SJSA1 (cell line): Measurements from ENCODE around the gene MAD1L1. TPM values are rescaled to one million over a fixed set of nuclear protein-coding genes. Genes with fewer than 3 reads are reported as not detected.
A peak's percentile ranks its signal among the peaks of the same experiment; 100 is the strongest.
"Not testable (repeated sequence)": the region's sequence is repeated elsewhere in the genome, so short reads cannot be mapped to it uniquely, and the experiment has no call there.

Experiments used
- DNase-seq, 2 experiments: peaks; one replicate each; pipeline ENCODE4 v3.0.0-alpha.2; 2015 to 2020; ENCODE audit warnings: low spot score in 2 of 2, low read depth in 1 of 2
- H3K27ac ChIP-seq: fragments of 250-450 bp; sonication (Bioruptor Pico); 2 replicates; pipeline ENCODE4 v1.5.1; 2020; ENCODE audit warnings: mild to moderate bottlenecking, moderate library complexity
- H3K27me3 ChIP-seq: fragments of 250-450 bp; sonication (Bioruptor Pico); replicated peaks from 2 replicates; pipeline ENCODE4 v1.5.1; 2020; ENCODE audit warnings: mild to moderate bottlenecking, moderate library complexity
- H3K36me3 ChIP-seq: fragments of 250-450 bp; sonication (Bioruptor Pico); 2 replicates; pipeline ENCODE4 v1.5.1; 2020; ENCODE audit warnings: mild to moderate bottlenecking
- H3K4me1 ChIP-seq: fragments of 250-450 bp; sonication (Bioruptor Pico); replicated peaks from 2 replicates; pipeline ENCODE4 v1.6.1; 2021; ENCODE audit warnings: mild to moderate bottlenecking
- H3K4me3 ChIP-seq: fragments of 250-450 bp; sonication (Bioruptor Pico); 2 replicates; pipeline ENCODE4 v1.5.1; 2020; ENCODE audit warnings: mild to moderate bottlenecking
- H3K9me3 ChIP-seq: fragments of 250-450 bp; sonication (Bioruptor Pico); replicated peaks from 2 replicates; pipeline ENCODE4 v1.5.1; 2020; ENCODE audit warnings: mild to moderate bottlenecking
- total RNA-seq: library from RNA; depleted of rRNA; stranded (reverse); fragments of >200 nt; shearing (Covaris generic); gene quantifications from 2 replicates; pipeline ENCODE4 v1.2.3, GENCODE V29; 2014

Gene MAD1L1
- total RNA-seq, 1 experiment from 2014 or later, result 44.0 TPM

DNA sequence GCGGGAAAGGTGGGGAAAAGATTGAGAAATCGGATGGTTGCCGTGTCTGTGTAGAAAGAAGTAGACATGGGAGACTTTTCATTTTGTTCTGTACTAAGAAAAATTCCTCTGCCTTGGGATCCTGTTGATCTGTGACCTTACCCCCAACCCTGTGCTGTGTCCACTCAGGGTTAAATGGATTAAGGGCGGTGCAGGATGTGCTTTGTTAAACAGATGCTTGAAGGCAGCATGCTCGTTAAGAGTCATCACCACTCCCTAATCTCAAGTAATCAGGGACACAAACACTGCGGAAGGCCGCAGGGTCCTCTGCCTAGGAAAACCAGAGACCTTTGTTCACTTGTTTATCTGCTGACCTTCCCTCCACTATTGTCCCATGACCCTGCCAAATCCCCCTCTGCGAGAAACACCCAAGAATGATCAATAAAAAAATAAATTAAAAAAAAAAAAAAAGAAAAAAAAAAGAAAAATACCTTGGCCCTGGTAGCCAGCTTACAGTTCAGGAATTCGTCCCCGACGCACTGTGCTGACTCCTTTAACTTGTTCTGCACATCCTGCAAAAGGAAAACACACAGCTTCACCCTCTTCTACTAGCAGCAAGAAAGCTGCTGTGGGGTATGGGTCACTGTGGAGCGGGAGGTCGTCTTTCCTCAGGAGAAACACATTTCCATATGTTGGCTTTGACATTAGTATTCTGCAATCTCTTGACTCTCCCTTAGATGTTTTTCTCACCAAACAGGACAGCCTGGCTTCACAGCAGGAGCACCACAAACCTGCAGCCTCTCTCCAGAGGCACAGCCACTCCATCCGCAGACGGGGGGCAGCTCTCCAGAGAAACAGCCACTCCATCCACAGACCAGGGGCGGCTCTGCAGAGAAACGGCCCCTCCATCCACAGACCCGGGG lies 36.6 kb upstream of the MAD1L1 start:
- peaks cover 24% of the 10 kb centered on the region for H3K4me1 ChIP-seq
- not testable (repeated sequence) for DNase-seq, H3K27me3 ChIP-seq, H3K27ac ChIP-seq, H3K4me3 ChIP-seq, H3K9me3 ChIP-seq
- peaks cover 32% of the 10 kb centered on the region for H3K36me3 ChIP-seq

DNA sequence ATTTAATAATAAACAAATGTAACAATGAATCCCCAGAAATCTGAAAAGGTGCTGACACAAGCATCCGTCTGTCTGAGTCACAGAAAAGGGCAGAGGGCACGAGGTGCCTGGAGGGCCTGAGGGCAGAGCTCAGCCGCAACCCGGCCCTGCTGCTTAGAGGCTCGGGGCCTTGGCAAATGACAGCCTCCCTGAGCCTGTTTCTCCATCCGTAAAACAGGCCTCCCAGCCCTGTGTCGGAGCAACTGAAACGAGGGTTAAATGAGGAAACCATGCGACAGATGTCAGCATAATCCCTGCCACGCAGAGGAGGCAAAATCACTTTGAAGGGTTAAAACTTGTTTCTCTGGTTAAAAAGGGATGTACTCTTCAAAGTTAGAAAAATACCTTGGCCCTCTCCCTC lies 34.2 kb upstream of the MAD1L1 start:
- DNase-seq, result peak; percentile 77 to 78
- Histone ChIP-seq H3K4me1 (peaks cover 24% of the 10 kb centered on the region), H3K36me3 (peaks cover 42% of the 10 kb centered on the region), H3K9me3 (no peaks in the 10 kb centered on the region), H3K4me3 (no peak overlapping the region), H3K27ac (no peak overlapping the region; the same call in 1 of the 2 replicates), H3K27me3 (no peaks in the 10 kb centered on the region)

DNA sequence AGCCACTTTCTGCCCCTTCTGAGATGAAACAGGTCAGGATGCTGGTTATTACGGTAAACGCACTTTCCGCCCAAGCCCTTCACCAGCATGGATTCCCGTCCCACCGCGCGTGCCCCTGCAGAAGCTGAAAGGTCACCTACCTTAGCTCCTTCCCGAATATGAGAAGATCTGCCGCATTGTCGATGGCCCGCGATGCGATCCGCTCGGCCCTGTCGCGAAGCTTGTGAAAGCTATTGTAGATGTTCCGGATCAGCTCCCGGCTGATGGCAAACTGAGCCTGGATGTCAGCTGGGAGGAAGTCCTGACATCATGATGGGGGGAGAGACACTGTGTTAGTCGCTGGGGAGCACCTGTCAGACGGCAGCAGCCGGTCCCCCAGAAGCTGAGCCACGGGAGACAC lies 31.4 kb upstream of the MAD1L1 start:
- Histone ChIP-seq H3K36me3 (peaks cover 32% of the 10 kb centered on the region), H3K27ac (no peak overlapping the region), H3K4me3 (no peak overlapping the region), H3K27me3 (no peaks in the 10 kb centered on the region), H3K9me3 (no peaks in the 10 kb centered on the region), H3K4me1 (peaks cover 19% of the 10 kb centered on the region)
- no peak for DNase-seq

DNA sequence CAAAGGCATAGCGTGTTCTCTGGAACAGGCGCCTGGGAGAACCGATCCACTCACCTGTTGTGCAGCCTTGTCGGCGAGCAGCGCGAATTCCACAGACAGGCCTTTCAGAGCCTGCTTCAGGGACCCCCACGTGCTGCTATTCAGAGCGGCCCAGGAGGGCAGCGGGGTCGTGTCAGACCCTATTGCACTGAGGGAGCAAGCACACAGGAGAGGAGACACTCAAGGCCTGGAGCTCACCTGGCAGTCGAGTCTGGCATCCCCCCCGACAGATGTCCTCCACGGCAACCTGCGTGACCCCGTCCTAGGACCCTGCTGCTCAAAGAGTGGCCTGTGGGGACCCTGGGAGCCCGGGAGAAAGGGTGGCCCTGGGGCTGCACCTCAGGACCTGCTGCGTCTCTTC lies 30.4 kb upstream of the MAD1L1 start:
- H3K27ac ChIP-seq, result no peak overlapping the region
- DNase-seq, result no peak

DNA sequence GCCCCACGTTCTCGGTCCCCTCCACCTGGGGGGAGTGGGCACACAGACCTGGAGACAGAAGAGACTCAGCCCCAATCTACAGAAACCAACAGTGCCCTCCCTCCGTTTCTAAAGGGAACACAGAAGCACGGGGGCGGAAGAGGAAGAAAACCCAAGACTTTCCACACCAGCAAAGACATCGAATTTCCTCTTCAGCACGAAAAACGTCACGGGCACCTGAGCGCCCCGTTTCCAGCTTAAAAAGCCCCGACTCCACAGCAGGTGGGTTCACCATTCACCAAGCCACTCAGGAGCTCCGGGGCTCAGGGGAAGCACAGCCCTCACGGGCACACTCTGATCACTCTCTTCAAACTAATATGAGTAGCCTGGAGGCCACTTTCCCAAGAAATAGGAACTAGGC lies 28.9 kb upstream of the MAD1L1 start:
- no peak for DNase-seq

More for the DNA sequence above, 30.4 kb upstream of the MAD1L1 start:
- no peaks in the 10 kb centered on the region for H3K9me3 ChIP-seq
- no peak overlapping the region for H3K4me3 ChIP-seq
- no peaks in the 10 kb centered on the region for H3K27me3 ChIP-seq
- H3K36me3 ChIP-seq, result peaks cover 35% of the 10 kb centered on the region
- peaks cover 19% of the 10 kb centered on the region for H3K4me1 ChIP-seq

DNA sequence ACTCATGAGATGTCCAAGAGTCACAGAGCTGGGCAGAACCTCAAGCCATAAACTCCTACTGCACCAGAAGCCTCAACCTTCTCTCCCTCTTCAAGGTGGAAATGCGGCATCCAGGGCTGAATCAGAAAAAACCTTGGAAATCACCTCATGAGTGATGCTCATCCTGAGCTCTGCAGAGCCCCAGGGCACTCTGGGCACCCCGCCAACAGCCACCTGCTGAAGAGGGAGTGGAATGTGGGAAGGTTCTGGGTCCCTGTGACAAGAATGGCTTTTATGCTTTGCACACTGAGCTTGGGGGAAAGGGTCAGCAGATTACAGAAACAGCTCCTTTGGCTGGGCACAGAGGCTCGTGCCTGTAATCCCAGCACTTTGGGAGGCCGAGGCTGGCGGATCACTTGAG lies 28.1 kb upstream of the MAD1L1 start:
- H3K27ac ChIP-seq, result no peak overlapping the region
- H3K9me3 ChIP-seq, result no peaks in the 10 kb centered on the region
- H3K4me1 ChIP-seq, result peaks cover 6% of the 10 kb centered on the region
- H3K4me3 ChIP-seq, result no peak overlapping the region
- no peaks in the 10 kb centered on the region for H3K27me3 ChIP-seq
- no peak for DNase-seq
- peaks cover 52% of the 10 kb centered on the region for H3K36me3 ChIP-seq

More for the DNA sequence above, 28.9 kb upstream of the MAD1L1 start:
- H3K27me3 ChIP-seq, result no peaks in the 10 kb centered on the region
- H3K9me3 ChIP-seq, result no peaks in the 10 kb centered on the region
- no peak overlapping the region for H3K4me3 ChIP-seq
- H3K36me3 ChIP-seq, result peaks cover 45% of the 10 kb centered on the region
- H3K4me1 ChIP-seq, result peaks cover 14% of the 10 kb centered on the region
- no peak overlapping the region for H3K27ac ChIP-seq

DNA sequence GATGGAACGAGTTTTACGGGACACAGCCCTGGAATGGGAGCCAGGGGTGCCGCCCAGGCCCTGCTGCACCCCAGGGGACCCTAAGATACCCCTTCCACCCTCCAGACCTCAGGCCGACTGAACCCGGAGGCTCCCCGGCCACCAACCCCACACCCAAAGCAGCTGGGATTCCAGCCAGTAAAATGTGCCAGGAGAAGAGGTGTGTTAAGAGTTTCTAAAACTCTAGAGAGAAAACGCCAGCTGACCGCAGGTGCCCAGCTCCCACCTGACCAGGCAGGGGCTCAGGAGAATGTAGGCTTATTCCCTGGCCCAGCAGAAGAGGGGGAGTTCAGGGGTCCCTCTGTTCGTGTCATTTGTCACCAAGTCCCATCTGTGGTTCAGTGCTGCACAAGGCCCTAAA lies 26.7 kb upstream of the MAD1L1 start:
- DNase-seq, result no peak
- no peak overlapping the region for H3K4me3 ChIP-seq
- H3K4me1 ChIP-seq, result no peaks in the 10 kb centered on the region
- H3K27me3 ChIP-seq, result no peaks in the 10 kb centered on the region
- H3K36me3 ChIP-seq, result peaks cover 52% of the 10 kb centered on the region
- H3K27ac ChIP-seq, result no peak overlapping the region
- no peaks in the 10 kb centered on the region for H3K9me3 ChIP-seq

DNA sequence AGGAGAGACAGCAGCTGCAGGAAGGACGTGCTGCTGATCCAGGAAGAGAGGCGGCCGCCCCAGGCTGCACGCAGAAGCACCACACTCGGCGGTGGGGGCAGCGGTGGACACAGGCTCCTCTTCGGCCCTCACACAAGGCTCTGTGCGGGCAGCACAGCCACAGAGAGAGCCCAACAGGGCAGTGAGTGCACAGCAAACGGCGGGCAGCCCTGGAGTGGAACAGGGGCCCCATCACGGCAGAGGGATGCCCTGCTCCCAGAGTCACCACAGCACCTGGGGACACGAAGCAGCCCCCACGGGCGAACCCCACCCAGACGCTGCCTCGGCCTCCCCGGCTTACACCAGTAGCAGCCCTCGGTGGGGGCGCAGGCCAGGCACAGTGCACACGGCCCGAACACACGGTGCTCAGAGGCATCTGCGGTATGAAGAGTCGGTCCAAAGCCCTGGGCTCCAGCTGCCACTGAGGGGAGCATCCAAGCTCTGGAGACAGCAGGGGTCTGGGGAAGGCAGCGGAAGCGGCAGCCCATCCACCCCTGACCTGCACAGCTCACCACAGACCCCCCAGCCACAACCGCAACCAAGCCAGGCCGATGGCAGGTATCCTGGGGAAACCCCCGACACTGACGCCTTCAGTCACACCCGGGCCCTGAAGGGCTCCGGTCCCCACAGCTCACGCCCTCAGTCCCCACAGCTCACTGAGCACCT lies 26.1 kb upstream of the MAD1L1 start:
- Histone ChIP-seq H3K27me3 (no peaks in the 10 kb centered on the region), H3K4me3 (no peak overlapping the region), H3K9me3 (no peaks in the 10 kb centered on the region), H3K36me3 (peaks cover 51% of the 10 kb centered on the region), H3K27ac (no peak overlapping the region), H3K4me1 (no peaks in the 10 kb centered on the region)
- DNase-seq, result no peak

DNA sequence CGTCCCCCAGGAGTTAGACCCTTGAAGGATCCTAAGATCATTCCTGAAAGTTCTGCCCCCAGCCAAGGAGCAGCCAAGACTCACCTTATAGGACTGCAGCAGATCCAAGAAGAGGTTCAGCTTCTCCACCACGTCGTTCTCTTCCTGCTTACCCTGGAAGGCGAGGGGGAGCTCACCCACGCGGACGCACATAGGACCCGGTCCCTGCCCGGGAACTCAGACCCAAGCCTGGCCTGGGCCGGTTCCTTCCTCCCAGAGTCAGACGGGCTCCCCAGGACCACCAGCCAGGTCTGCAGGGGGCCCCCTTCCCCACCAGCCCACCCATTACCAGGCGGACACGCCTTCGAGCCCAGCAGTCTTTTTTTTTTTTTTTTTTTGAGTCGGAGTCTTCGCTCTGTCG lies 24.9 kb upstream of the MAD1L1 start:
- Histone ChIP-seq H3K27ac (no peak overlapping the region), H3K4me3 (no peak overlapping the region), H3K27me3 (no peaks in the 10 kb centered on the region), H3K36me3 (peaks cover 48% of the 10 kb centered on the region), H3K4me1 (no peaks in the 10 kb centered on the region), H3K9me3 (no peaks in the 10 kb centered on the region)
- no peak for DNase-seq

DNA sequence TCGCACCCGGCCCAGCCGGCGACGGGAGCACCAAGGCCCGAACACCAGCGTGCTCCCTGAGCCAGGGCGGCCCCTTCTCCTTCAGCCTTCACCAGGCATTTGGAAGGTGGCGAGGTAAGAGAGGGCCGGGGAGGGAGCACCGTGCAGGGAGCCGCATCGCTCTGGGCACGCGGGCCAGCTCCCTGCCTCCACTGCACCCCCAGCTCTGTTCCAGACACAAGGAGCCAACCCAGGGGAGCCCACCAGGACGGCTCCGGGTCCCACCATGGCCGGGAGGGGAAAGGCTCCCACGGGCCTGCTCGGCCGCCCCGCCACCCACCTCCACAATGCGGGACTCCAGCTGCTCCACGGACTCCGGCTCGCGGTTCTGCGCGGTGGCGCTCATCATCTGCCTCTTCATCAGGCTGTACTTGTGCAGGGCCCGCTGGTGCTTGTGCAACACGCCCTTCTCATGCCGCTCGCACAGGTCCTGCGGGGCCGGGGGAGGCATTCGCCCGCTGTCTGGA lies 24.4 kb upstream of the MAD1L1 start:
- Histone ChIP-seq H3K36me3 (peaks cover 45% of the 10 kb centered on the region), H3K27me3 (no peaks in the 10 kb centered on the region), H3K27ac (no peak overlapping the region), H3K4me3 (no peak overlapping the region), H3K9me3 (no peaks in the 10 kb centered on the region), H3K4me1 (no peaks in the 10 kb centered on the region)
- no peak for DNase-seq

DNA sequence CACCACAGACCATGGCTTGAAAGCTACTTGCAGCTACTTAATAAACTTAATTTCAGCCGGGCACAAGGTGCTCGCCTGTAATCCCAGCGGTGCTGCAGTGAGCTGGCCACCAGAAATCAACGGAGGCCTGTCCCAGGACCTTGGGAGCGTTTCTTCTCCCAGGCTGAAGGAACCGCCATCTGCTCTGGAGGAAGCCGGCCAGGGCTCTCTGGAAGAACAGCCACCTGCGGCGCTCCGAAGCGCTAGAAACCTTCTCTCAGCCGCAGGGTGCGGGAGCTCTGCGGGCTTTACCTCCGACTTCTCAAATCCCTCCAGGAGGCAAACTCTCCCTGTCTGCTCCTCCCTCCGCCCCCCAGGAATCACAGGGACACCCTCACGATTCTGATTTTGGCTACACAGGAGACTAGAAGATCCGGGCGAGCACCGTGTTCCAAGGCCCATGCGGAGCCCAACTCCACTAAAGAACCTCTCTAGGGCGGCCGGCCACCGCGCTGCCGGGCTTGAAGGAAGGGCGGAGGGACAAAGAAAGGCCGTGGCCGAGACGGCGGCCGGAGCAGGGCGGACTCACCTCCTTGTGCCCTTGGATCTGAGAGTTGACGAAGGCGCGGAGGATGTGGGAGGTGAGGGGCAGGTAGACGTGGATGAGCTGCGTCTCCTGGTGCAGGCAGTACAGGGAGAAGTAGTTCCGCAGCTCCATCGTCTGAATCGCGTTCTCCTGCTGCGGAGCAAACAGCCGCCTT lies 23.7 kb upstream of the MAD1L1 start:
- Histone ChIP-seq H3K4me3 (no peak overlapping the region), H3K4me1 (no peaks in the 10 kb centered on the region), H3K27me3 (no peaks in the 10 kb centered on the region), H3K9me3 (no peaks in the 10 kb centered on the region), H3K27ac (no peak overlapping the region), H3K36me3 (peaks cover 45% of the 10 kb centered on the region)
- DNase-seq, result no peak

DNA sequence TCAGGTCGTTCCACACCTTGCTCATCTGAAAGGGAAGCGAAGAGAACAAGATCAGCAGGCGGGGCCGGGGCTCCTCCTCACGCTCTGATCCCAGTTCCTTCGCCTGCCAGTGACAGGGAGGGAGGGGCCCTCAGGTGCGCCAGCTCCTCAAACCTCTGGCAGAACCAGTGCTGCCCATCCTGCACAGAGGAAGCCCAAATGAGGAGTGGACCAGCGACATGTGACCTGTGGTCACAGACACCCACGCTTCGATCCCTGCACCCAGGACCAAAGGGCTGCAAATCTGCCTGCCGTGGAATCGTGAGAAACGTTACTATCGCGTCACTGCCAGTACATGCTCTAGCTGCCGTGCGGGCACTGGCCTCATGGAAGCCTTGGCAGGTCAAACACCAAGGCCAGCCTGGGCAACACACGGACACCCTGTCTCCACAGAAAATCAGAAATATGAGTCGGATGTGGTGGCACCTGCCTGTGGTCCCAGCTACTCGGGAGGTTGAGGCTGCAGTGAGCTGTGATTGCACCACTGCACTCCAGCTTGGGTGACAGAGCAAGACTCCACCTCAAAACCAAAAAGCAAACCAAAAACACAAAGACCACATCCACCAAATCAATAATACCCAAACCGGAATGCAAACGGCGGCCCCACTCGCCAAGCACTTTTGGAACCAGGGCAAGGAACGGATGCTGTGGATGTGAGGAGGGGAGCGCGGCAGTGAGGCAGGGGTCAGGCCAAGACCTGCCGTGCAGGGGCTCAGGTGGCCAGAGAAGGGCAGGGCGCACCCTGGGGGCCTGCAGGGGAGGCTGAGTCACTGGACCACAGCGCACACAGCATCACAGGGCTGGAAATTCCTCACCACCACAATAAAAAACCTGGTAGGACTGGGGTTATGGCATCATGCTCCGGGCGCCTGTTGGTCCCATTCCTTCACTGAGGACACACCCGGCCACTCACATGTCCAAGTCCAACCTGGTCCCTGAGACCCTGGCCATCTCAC lies 22.7 kb upstream of the MAD1L1 start:
- no peak overlapping the region for H3K4me3 ChIP-seq
- no peaks in the 10 kb centered on the region for H3K9me3 ChIP-seq
- H3K36me3 ChIP-seq, result peaks cover 47% of the 10 kb centered on the region
- H3K27ac ChIP-seq, result no peak overlapping the region
- no peaks in the 10 kb centered on the region for H3K4me1 ChIP-seq
- no peak for DNase-seq
- no peaks in the 10 kb centered on the region for H3K27me3 ChIP-seq
